NCI-H345 (cell line): Measurements from ENCODE around the gene ENTHD1.
"Not testable (repeated sequence)": the region's sequence is repeated elsewhere in the genome, so short reads cannot be mapped to it uniquely, and the experiment has no call there.

Source experiments
- DNase-seq: peaks from one replicate; lab custom pipeline; 2025; lab: John Stamatoyannopoulos, UW

The ENTHD1 gene

DNA sequence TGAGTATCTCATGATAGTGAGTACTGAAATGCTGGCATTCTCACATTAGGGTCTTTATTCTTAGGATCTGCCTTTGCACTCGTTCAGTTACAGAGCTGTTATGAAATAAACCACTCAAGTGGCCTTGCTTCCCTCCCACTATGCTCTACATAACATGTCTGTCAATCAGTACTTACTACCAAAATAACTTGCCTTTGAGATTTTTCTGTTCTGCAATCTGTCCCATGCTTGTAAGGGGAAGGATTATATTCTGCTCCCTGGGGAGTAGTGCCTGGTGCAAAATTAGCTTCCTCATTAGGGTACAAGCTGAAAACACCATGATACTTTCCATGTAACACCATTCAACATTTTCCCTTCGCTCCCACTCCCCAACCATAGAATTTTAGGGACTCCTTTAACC lies 5.4 kb upstream of the ENTHD1 start:
- DNase-seq: no peak

DNA sequence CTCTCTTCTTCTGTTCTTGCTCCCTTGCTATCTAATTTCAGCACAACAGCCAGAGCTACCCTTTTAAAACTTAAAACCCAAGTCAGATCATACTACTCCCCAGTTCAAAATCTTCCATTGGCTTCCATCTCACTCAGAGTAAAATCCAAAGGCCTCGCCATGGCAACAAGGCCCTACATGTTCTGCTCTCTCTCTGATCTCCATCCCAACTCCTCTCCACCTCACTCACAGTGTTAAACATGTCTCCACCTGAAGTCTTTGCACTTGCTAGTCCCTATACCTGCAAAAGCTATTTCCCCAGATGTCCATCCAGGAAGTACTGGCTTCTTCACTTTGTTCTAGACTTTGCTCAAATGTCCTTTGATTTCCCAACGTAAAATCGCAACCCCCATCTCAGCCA lies 4.3 kb upstream of the ENTHD1 start:
- no peak for DNase-seq

DNA sequence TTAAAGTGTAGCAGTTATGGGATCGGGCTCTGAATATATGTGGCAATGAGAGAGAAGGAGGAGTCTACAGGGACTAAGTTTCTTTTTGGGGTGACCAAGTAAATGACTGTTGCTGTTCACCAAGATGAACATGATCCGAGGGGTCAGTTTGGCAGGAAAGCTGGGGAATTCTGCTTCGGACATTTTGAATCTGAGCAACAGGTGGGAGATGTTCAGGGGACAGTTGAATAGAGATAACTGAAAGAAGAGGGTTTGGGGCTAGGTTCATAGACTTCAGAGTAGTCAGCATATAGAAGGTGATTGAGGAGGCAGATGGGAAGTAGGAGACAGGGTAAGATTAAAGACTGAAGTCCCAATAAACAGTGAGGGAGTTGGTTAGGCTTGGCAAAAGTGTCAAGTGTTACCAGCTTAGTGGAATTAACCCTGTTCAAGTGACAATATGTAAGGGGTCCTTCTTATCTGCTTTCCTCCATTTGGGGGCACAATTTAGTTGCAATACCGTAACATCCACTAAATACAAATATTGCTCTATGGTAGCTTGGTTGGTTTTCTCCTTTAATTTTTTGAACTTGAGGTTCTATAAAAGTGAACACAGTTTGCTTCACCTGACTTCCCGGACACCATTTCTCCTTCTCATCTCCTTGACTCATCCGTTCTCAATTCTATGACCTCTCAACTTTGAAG lies 2.9 kb upstream of the ENTHD1 start:
- DNase-seq: no peak

DNA sequence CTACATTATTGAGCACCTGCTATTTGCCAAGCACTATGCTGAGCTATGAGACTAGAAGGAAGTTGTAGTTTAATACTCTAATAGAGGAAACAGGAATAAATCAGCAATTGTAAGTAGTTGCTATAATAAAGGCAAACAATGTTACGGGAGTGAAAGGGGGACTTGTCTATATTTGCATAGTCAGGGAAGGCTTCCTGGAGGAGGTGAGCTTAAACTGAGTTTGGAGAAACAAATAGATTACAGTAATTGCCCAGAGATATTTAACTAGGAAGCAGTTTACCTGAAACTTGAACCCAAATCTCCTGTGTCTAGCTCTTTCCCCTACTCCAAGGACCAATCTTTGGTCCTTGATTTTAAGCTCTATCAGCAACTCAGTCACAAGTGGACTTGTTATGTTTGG lies 2.1 kb upstream of the ENTHD1 start:
- DNase-seq: no peak

DNA sequence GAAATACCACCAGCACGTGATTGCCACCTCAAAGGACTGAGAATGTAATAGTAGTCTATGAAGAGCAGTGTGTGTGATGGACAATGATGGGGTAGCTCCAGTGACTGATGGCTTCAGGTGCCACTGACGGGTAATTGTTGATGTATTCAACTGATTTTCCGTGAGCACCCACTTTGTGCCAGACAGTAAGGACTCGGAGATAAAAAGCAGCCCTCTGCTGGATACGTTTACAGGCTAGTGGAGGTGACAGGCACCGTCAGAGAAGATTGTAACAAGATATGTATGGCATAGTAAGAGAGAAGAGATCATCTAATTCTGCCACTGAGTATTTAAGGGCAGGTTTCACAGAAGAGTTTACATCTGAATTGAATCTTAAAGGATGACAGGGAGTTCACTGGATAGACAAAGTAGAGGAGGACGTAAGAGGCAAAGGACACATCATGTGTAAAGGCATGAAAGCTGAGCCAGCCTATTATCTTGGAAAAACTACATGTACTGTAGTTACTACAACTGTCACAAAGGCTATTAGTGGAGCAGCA lies 1.1 kb upstream of the ENTHD1 start:
- DNase-seq: no peak

DNA sequence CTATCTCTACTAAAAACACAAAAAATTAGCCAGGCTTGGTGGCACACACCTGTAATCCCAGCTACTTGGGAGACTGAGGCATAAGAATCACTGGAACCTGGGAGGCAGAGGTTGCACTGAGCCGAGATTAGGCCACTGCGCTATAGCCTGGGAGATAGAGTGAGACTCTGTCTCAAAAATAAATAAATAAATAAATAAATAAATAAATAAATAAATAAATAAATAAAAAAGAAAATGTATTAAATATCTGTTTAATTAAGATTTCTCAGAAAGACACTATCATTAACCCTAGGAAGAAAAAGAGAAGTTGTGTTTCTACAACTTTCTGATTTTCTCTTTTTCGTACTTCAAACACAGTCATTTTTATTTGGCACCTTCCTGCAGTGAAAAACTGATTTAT lies 3.6 kb downstream of the ENTHD1 start:
- not testable (repeated sequence) for DNase-seq

DNA sequence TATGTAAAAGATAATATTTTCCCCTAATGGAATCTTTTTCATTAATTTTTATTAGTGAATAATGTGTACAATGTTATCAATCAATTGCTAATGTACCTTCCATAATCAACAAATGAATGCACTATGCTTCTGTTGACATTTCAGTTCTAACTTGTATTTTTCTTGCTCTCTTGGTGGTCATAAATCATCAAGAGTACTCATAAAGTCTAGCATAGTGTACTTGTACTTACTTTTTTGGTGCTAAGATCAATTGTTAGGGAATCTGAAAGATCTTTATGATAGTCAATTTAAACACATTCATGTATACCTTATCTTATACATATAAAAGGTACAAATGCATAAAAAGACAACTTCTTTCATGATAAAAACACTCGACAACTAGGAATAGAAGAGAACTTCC lies 10.5 kb downstream of the ENTHD1 start:
- DNase-seq: no peak

DNA sequence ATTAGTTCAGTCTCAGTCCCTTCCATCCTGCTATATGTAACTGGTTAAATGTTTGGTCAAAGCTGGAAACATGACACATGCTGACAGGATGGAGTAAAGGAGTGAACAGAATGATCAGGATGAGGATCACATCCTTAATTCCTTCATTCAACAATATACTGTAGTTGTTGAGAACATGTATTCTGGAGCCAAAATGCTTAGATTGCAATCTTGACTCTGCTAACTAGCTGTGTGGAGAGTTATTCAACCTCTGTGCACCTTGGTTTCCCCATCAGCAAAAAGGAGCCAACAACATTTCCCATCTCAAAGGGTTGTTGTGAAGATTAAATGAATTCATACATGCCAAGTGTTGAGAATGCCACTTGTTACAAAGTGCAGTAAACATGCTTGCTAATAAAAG lies 12.8 kb downstream of the ENTHD1 start:
- no peak for DNase-seq

DNA sequence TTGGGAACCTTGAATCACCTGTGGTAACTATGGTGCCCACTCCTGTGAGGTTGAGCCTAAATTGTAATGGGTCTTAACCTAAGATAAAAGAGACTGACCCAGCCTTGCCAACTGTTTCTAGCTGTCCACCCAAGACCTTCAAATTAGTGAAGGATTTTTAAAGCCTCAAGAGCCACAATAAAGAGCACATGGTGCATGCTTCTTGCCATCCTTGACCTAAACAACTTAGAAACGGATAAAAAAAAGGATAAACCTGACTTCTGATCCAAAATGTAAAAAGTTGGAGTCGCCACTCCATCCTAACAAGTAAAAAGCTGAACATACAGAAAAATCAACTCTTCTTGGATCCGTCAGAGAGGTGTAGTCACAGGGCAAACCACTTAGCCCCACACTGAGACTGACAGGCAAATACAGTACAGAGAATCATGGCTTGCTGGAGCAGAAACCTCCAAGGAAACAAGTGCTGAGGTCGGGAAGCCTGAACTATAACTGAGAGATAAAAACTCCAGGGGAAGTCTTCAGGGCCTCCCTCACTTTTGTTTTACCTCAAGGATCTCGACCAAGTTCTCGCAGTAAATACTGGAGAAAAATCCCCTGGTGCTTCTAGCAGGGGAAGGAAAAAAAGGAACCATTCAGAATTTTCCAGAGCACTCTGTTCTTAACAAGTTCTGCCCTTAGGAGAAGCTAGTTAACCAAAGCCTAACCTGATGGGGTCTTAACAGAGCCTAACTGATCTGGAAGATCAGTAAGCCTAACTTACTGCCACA lies 16.3 kb downstream of the ENTHD1 start:
- DNase-seq: no peak

DNA sequence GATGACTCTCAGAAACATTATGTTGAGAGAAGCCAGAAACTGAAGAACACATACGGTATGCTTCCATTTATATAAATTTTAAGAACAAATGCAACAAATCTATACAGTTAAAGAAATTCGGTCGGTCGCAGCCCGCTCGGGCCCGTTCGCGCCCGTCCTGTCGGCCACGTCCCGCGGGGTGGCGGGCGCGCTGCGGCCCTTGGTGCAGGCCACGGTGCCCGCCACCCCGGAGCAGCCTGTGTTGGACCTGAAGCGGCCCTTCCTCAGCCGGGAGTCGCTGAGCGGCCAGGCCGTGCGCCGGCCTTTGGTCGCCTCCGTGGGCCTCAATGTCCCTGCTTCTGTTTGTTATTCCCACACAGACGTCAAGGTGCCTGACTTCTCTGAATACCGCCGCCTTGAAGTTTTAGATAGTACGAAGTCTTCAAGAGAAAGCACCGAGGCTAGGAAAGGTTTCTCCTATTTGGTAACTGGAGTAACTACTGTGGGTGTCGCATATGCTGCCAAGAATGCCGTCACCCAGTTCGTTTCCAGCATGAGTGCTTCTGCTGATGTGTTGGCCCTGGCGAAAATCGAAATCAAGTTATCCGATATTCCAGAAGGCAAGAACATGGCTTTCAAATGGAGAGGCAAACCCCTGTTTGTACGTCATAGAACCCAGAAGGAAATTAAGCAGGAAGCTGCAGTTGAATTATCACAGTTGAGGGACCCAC lies 18.2 kb downstream of the ENTHD1 start:
- not testable (repeated sequence) for DNase-seq

DNA sequence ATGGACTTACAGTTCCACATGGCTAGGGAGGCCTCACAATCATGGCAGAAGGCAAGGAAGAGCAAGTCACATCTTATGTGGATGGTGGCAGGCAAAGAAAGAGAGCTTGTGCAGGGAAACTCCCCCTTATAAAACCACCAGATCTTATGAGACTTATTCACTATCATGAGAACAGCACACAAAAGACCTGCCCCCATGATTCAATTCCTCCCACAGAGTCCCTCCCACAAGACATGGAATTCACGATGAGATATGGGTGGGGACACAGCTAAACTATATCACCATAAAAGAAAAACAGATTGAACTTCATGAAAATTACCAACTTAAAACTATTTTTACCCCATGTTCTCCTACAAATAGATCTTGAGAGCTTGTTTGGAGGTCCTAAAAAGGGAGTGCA lies 19.6 kb downstream of the ENTHD1 start:
- DNase-seq: no peak

DNA sequence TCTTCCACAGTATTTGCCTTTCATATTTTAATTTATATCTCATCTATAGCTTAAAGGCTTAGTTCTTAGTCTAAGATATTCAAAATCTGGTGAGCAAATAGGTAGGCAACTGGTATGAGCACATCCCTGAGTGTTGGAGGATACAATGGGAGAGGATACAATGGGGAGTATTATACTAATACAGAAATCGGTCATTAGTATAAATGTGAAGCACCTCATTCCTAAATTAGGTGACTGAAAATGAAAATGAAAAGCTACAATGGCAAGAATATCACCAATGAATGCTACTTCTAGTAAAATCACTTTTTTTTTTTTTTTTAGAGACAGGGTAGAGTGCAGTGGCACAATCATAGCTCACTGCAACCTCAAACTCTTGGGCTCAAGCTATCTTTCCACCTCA lies 21.0 kb downstream of the ENTHD1 start:
- DNase-seq: no peak

DNA sequence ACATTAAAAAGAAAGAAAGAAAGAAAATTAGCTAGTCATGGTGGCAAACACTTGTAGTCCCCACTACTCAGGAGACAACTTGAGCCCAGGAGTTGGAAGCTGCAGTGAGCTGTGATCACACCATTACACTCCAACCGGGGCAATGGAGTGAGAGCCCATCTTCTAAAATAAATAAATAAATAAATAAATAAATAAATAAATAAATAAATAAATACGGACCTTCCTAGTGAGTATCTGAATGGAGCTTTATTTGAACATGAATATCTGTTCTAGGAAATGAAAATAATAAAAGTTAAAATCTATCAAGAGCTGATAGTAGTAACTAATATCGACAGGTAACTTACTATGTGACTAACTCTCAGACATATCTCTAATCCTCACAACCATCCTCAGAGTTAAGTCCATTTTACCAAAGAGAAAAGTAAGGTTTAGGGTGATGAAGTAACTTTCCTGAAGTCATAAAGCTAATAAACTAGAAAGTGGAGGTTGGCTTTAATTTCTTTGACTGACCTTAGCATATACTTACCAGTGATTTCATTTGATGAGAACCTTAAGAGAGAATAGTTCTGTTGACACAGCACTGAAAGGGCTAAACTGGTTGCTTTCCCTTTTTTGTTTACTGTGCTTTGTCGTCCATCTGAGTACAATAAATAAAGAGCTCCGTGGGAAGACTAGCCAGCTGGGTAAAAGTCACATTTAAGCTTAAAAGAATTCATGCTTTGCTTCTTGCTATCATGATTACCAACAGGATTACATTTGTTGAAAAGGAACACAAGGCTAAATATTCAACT lies 22.4 kb downstream of the ENTHD1 start:
- DNase-seq: no peak

DNA sequence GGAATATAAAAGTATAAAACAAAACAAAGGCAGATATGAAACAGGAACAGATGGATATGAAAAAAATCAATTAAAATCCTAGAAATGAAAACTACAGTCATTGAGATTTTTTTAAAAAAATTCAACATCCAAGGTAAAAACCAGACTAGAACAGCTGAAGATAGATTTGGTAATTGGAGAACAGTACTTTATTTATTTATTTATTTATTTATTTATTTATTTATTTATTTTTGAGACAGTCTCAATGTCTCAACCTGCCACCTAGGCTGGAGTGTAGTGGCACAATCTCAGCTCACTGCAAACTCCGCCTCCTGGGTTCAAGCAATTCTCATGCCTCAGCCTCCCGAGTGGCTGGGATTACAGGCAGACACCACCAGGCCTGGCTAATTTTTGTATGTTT lies 23.8 kb downstream of the ENTHD1 start:
- not testable (repeated sequence) for DNase-seq

DNA sequence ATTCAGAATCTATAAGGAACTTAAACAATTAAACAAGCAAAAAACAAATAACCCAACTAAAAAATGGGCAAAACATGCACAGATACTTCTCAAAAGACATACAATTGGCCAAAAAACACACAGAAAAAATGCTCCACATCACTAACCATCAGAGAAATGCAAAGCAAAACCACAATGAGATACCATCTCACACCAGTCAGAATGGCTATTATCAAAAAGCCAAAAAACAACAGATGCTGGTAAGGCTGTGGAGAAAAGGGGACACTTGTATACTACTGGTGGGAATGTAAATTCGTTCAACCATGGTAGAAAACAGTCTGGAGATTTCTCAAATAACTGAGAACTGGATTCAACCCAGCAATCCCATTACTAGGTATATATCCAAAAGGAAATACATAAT lies 24.8 kb downstream of the ENTHD1 start:
- DNase-seq: no peak

DNA sequence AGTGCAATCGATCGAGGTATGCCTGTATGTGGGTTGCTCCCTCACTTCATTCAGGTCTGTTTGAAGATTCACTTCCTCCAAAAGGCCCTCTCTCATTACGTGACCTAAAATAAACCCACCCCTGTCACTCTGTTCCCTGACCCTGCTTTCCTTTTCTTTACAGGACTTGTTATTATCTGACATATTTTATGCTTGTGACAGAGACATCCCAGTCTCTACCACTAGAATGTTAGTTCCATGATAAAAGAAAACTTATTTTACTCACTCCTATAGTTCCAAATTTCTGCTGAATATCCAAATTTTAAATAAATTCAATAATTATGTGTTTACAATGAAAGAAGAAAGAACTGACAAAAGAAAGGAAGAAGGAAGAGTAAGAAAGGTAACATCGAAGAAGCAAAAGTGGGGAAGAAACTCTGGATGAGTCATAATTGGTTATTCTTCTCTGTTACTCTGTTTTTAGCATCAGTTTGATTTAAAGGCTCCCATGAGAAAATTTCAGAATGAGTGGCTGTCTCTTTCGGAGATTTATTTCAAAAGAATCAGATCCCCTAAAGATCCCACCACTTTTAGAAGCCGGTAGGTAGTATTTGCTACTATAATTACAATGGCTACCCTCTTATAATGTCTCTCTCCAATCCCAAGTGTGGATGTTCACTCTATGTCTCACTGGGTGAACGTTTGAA lies 33.5 kb downstream of the ENTHD1 start:
- no peak for DNase-seq

DNA sequence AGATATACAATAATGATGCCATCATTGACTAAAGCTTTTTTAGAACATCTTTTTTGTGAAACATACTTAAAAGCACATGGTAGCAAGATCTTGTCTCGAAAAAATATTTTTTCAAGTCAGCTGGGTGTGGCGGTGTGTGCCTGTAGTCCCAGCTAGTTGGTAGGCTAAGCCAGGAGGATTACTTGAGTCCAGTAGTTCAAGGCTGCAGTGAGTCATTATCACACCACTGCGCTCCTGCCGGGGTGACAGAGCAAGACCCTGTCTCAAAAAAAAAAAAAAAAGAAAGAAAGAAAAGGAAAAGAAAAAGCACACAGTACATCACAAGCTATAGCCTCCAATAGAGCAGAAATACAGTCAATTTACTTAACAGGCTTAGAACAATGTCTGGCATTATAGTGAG lies 37.0 kb downstream of the ENTHD1 start:
- no peak for DNase-seq

DNA sequence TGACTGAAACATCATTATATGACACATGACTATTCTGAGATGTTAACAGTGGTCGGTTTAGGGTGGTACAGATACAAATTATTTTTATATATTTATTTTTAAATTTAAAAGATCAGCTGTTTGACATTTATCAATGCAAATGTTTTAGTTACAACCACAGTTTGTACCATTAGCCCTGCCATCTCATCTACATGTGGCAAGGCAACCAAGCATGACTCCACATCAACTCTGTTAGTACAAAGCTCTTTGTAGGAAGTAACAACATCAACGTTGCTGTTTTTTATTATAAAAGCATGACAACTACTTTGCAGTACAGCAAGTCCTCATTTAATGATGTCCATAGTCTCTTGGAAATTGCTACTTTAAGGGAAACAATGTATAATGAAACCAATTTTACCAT lies 40.8 kb downstream of the ENTHD1 start:
- DNase-seq: no peak

DNA sequence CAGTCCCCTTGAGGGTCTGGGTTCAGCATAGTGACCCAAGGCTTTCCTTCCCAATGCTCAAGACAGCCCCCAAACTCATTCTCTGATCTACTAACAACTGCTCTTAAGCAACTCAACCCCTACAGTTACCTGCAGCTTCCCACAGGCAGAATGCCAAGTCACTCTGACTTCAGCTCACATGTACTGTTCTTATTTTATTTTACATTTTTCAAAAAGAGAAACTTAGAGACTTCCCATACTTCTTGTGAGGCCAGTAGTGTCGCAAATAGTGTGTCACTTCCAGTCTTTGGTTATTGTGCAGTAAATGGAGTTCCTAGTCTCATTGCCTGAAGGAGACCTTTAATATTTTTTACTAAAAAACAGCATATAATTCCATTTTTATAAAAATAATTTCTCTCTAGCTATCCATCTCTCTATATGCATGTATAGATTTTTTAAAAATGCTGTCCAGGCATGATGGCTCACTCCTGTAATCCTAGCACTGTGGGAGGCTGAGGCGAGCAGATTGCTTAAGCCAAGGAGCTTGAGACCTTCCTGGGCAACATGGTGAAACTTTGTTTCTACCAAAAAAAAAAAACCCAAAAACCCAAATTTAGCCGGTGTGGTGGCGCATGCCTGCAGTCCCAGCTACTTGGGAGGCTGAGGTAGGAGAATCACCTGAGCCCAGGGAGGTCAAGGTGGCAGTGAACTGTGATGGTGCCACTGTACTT lies 41.8 kb downstream of the ENTHD1 start:
- DNase-seq: no peak

DNA sequence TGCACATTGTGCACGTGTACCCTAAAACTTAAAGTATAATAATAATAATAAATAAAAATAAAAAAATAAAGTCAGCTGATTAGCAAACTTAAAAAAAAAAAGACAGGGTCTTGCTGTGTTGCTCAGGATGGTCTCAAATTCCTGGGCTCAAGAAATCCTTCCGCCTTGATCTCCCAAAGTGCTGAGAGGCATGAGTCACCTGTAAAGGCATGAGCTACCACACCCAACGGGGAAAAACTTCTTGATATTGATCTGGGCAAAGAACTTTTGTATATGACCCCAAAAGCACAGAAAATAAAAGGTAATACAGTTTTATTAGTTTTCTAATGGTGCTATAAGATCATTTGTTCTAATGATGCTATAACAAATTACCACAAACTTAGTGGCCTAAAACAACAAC lies 46.1 kb downstream of the ENTHD1 start:
- no peak for DNase-seq

DNA sequence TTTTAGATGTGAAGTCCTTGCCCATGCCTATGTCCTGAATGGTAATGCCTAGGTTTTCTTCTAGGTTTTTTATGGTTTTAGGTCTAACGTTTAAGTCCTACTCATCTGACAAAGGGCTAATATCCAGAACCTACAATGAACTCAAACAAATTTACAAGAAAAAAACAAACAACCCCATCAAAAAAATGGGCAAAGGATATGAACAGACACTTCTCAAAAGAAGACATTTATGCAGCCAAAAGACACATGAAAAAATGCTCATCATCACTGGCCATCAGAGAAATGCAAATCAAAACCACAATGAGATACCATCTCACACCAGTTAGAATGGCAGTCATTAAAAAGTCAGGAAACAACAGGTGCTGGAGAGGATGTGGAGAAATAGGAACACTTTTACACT lies 47.0 kb downstream of the ENTHD1 start:
- not testable (repeated sequence) for DNase-seq
